HG03457 (cell line): ENCODE data around the gene SGPP2.
"Not testable (repeated sequence)": the region's sequence is repeated elsewhere in the genome, so short reads cannot be mapped to it uniquely, and the experiment has no call there.

Experiments used
- ATAC-seq: cut with Tn5 transposase; IDR thresholded peaks from one replicate; pipeline ENCODE4 v1.9.1; 2021; ENCODE audit warnings: moderate number of reproducible peaks; ENCODE audit not compliant: unreplicated experiment

The SGPP2 gene

DNA sequence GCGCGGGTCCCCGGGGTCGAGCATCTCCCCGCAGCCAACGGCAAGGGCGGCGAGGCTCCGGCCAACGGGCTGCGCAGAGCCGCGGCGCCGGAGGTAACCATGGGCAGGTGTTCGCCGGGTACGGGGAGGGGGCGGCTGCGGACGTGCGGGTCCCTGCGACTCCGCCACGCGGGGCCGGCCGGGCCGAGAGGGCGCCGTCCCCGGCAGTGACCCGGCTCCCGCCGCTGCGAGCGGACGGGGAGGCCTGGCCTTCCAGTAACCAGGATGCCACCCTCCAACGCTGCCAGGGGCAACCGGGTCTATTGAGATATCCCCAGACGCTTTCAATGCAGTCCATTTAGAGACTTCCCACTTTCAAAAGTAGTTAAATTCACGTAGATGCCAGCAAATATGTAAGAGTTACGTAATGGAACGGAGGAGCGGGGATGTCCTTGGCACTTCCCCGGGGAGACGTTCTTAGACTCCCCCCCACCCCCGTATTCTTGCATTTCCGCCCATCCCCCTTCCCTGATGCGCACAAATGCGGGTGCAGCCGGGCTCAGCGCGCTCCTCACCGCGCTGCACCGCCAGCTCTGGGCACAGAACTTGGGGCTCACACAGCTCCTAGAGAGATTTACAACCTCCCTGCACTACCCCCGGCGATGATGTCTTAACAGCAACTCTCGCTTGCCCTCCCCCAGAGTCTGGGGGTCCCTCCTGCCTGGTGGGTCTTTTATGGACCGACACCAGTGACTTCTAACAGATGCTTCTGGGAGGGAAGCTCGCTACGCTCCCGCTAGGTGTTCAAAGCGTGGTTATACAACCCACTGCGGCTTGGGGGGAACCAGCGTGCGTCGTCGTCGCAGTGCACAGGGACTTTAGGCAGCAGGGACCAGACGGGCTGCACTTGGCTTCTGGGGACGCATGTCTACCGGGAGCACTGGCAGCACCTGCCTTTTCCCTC lies 657 bp downstream of the SGPP2 start:
- no peak for ATAC-seq

DNA sequence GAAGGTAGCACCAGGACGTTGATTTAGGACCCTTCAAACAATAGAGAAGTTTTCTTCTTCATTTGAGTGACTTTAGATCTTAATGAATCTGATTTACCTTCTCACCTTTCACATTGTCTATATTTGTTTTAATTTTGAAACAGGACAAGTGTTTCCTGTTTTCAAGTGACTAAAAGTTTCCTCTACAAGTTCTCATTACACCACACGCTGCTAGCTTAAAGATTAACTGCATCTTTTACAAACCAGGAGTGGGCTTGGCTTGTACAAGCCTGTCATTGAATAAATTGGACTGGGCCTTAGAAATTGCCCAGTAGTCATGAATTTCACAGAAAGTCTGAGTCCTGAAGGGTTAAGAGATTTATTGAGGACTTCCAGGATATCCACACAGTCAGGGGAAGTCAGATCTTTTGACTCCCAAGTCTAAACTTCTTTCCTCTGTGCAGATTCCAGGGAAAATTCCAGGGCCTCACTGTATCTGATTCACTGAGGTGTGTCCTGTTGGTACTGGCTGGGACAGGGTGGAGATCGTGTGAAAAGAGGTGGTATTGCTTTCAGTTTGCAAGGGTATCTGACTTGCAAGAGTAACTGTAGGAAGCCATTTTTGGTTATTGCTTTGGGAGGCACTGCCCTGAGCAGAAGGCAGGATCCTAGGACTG lies 3.4 kb downstream of the SGPP2 start:
- peak; percentile 46 for ATAC-seq

DNA sequence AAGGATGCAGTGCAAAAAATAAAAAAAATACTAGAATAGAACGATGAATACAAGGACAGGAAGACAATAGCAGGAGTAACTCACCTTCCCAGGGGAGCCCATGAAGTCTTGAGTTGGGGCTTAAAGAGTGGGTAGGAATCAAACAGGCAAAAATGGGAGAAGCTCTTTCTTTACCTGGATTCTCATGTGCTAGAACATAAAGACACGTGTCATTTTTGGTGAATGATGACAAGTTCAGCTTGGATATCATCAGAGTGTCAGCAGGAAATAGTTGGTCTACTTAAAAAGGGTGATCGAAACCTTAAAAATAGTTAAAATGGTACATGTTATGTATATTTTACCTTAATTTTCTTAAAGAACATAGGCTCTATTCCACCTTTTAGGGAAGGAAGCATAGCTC lies 5.7 kb downstream of the SGPP2 start:
- ATAC-seq = no peak

DNA sequence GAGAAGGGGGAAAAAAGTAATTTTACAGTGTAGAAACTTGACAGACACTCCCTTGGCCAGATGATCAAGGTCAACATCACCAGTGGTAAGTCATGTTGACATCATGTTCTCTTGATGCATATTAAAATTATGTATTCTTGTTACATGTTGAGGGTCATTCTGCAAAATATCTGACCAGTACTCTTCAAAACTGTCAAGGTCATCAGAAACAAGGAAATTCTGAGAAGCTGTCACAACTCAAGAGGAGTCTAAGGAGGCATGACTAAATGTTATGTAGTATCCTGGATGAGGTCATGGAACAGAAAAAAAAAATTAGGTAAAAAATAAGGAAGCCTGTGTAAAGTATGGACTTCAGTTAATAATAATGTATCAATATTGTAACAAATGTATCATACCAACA lies 6.3 kb downstream of the SGPP2 start:
- no peak for ATAC-seq

DNA sequence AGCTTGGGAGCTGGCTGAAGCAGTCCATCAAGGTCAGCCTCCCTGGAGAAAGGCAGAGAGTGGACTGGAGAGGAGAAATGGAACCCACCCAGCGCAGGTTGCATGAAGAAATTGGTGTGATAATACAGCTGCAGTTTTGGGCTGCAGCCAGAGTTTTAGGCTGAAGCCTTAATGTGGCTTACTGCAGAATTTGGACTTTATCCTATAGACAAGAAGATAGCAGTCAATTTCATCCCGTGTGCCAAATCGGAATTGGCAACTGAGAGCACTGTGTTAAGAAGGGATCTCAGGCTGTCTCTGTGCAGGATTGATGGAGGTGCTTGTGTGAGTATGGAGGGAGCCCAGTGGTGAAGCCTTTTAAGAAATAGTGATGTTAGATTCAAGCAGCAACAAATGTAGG lies 7.5 kb downstream of the SGPP2 start:
- ATAC-seq = no peak

DNA sequence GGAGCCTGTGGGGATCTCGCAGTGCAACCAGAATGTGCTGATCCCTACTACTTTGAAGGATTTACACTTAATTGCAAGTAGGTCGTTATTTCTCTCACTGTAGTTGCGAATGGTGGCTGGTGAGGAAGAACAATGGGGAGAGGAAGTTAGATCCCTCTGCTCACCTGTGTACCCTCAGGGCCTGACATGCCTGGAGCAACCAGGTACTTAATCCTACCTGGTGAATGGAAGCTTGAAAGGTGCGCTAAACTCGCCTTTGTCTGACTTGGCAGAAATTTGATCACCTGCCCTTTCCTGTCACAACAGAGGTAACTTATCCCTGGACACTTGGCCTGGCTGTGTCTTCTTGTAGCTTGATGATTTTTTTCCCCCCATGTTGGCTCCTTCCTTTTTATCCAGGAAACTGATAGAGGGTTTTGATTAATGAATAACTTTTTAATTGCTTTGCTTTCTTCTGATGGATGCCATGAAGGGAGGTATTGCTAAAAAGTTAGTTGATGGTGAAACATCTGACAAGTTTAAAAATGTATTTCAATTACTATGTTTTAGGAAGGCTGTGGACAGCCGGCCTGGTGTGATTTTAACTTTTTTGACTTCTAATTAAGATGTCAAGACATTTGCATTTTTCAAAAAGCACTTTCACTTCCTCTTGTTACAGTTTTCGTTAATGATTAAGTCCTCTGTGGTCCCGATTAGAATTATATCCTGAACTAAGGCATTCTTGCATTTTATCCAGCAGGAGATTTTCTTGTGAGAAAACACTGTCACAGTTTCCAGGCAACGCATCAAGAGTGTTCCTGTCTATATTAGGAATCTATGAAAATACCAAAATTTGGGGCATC lies 9.2 kb downstream of the SGPP2 start:
- peak; percentile 64 for ATAC-seq

DNA sequence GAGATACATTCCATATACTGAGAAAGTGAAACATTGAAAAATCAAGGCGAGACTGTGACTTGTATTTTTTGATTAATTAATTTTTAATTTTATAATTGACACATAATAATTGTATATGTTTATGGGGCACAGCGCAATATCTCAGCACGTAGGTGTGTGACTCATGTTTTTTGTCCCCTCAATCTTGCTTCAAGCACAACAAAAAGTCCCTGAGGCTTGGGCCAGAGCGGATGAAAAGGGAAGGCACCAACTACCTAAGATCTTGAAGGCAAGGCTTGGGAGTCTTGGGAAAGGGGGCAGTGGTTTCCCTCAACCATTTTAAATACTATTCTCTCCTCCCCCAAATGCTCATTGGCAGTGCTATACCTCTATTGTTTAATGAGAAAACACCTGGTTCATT lies 9.9 kb downstream of the SGPP2 start:
- peak; percentile 35 for ATAC-seq

DNA sequence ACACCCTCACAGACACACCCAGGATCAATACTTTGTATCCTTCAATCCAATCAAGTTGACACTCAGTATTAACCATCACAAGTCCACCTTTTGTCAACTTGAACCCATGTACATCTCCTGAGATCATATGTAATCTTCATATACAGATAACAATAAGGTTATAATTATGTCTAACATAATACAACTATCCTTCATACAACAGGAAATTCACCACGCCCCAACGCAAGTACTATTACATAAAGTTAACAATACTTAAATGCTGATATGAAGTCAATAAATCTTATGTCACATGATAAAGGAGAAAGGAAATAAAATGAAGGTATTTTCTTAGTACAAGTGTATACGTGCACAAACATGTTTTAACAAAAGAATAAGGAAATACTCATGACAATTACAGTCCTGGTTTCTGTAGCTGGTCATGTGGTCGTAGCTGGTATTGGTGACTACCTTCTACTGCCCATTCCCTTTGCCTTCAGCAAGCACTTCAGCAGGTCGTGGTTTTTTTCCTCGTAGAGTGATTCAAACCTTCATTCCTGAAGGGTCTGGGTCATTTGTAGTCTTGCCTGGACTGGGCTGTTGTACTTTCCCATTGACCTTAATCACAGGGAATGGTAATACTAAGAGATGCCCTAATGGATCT lies 11.2 kb downstream of the SGPP2 start:
- ATAC-seq = not testable (repeated sequence)

DNA sequence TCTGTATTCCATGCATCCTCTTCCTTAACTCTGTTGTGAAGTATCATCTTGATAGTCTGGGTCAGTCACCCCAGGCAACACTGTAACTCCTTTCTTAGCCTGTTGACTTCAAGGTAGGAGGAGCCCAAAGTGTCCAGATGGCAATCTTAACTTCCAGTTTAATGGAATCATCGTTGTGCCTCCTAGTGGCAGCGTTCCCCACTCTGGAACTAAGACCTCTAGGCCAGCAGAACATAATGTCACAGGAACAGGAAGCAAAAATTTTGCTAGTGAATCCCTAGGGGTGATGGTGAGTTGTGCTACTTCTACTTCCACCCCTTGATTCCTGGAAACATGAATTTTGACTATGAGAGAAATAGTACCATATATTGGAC lies 11.7 kb downstream of the SGPP2 start:
- no peak for ATAC-seq

DNA sequence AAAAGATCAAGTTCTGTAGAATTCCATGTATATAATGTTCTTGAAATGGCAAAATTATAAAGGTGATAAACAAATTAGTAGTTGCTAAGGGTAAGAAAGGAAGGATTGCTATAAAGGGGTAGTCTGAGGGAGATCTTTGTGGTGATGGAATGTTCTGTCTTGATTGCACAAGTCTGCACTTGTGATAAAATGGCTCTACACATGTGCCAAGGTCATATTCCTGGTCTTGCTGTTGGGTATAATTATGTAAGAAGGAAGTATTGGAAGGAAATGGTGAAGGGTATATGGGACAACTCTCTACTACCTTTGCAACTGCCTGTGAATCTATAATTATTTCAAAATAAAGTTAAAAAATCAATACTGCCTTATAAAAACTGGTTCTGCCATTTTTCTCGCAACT lies 15.3 kb downstream of the SGPP2 start:
- no peak for ATAC-seq

DNA sequence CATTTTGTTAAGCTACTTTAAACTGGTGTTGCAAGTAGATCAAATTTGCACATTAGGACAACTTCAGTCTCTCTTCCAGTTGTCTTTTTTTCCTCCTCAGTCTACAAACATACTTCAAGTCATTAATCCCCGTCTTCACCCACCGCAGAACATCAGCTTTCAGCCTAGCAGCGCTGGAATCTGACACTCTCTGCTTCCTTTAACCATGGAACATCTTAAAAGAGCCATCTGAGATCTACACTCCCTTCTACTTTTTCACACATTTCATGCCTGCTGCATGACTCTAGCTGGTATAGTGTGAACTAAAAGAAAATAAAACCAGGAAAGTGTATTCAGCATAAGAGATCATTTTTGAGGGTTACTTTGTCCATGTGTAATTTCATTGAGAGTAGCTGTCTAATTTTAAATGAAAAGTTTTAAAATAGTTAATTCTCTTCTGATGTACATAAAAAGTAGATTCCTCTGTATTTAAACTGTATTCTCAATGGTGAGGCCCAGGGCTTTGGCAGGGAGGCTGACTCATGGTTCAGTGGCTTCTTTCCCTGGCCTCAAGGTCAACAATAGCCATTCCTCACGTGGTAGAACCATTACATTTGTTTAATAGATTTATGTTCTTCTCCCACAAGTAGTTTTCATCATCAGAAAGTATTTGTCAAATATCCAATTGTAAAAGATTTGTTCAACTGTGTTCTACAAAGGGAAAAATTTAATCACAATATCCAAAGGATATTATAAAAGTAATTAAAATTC lies 16.5 kb downstream of the SGPP2 start:
- no peak for ATAC-seq

DNA sequence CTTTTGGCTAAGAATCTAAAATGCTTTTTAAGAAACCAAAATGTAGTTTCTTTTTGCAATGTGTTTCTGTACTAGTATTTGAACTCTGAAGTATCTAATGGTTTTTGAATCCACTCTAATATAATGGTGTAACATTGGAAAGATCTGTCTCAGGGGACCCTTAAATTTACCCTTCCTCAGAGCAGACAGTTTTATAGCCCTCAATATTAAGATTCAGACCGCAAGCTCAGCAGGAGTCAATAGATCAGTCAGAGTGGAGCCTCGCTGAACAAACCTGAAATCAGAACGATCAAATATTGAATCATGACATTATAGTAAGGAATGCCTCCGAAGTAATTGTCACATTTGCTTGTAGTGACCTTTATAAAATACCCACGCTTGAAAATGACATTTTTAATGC lies 18.3 kb downstream of the SGPP2 start:
- no peak for ATAC-seq

DNA sequence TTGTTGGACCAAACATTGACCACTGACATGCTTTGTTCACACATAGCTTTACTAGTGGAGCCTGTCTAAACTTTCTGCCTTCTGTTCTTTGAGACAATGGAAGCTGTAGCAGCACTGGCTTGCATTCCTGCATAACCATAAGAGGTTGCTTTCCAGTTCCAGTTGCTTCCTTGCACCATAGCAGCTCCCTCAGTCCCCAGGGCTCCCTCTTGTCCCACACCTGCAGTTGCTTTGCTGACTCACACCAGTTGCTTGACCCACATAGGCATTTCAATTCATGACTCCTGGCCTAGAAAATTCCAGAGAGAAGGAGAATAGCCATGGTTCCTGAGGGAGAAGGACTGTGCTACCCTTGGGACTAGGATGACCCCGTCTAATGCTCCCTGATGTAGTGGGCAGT lies 20.9 kb downstream of the SGPP2 start:
- no peak for ATAC-seq

DNA sequence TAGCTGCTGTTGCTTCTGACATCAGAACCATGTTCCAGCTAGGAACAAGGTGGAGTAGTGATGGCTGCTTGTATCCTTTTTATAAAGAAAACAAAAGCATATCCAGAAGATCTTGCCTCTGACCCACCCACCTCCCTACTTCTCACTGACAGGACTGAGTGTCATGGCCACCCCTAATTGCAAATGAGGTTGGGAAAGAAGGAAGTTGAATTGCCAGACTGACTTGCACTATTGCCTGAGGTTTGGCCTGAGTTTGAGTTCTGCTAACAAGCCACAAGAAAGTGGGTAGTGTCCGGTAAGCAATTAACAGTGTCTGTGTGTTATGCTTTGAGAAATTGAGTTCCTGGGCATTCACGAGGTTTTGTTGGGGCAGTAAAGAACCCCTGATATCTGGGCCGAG lies 22.8 kb downstream of the SGPP2 start:
- ATAC-seq = no peak

DNA sequence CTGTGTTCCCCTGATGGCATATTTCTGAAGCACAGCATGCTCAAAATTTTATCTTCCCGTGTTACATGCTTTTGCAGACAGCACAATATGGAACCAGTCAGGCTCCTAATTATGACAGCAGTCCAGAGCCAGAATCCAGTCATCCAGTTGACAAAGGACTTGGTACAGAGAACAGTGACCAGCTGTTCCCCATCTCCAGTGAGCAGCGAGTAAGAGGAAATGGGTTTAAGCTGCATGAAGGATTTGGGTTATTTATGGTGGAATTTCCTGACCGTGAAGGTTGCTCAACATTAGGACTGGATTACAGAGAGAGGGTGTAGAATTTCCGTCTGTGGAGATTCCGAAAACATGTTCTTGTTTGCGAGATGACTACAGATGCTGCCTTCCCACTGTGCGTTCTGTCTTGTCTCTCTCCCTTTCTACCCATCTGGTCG lies 24.4 kb downstream of the SGPP2 start:
- ATAC-seq = no peak

DNA sequence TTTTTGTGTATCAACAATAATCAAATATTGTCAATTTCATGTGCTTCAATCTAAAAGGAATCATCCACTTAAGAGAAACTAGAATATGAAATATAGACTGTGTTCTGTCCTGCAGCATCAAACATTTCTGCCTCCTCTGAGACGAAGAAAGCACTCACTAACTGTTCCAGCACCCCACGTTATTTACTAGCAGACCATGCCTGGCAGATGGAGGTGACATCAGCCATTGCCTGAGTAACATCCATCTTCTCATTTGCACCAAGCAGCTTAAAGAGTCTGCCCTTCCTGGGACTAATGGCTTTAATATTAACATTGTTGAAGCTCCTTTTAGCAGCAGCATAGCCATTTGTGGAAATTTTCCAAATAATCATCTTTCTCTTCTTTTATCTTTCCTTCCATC lies 25.7 kb downstream of the SGPP2 start:
- ATAC-seq = no peak

DNA sequence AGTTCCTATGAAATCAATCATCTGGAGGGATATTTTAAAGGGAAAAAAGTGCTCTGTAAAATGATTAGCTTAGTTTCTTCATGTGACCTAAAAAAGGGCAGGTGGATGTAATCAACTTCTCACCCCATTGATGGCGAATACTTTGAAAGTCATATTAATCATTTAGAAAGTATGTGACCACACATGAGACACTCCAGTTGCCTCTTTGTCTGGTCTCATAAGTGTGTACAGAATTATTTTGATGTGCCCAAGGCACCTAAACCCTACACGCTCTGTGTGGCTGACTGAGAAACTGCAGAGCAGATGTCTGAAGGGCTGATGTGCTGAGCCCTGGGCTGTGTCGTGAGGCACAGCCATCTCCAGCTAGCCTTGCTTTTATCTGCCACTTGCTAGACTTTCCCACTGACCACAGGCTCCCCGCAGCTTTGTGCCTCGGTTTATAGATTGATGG lies 26.9 kb downstream of the SGPP2 start:
- peak; percentile 100 for ATAC-seq

DNA sequence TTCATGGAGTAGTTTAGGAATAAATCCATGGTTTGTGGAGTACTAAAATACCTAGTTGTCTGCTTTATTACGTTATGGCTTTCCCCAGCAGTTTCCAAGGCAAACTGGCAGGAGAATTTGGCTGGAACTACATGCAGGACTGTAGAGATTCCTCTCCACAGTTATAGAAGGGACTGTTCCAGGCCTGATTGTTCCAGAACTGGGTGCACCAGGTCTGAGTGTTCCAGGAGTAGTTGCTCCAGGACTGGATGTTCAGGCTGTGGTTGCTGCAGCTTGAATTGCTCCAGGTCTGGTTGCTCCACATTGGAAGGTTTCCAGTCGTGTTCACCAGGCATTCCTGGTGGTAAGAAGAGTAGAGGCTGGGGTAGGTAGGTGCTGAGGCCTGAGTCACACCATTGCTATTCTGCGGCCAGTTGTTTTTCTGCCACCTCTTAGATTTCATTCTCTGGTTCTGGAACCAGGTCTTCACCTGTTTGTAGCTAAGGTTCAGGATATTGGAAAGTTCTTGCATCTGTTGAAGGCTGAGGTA lies 28.1 kb downstream of the SGPP2 start:
- no peak for ATAC-seq

DNA sequence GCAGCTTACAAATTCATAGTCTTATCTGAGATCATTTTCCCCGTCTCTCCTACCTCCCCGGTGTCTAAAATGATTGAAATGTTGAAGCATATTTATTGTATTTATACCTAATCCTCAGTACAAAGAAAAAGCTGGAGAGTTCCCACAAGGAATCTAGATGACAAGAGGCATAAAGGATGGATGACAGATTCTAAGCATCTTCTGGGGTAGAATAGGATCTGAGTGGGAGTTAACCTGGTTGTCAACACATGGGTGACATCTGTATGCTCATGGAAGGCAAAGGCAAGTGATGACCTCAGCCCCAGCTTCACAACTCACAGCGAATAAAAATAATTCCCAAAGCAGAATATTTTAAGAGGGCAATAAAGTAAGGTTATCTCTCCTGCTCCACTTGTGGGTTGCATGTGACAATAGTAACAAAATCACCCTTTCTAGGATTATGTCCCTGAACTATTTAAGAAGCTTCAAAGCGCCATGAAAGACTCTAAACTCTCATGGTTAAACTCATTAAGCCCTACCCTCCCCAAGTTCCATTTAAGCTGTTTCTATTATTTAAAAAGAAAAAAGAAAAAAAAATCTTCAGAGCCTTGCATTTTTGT lies 32.2 kb downstream of the SGPP2 start:
- ATAC-seq = no peak

DNA sequence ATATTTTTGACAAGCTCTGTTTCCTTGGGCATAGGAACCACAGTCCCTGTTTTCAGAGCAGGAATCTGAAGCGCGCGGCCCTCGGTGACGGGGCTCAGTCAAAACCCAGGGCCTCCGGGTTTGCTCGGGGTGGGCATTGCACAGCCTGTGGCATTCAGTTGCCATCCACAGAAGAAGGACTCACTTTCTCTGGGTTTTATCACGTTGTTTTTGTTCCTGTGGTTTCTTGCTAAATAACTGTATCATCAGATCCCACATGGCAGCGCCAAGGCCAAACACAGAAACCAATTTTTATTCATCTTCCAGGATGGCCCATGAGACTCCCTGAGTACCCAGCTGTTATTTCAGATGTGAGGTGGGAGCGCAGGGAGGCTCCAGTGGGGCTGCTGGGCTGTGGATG lies 35.6 kb downstream of the SGPP2 start:
- no peak for ATAC-seq
